COLO668 (cell line): ENCODE results near the gene ATG10.
"Not testable (repeated sequence)": the region's sequence is repeated elsewhere in the genome, so short reads cannot be mapped to it uniquely, and the experiment has no call there.

Source experiments
- DNase-seq: peaks from one replicate; lab custom pipeline; 2025; ENCODE audit not compliant: unreplicated experiment; lab: John Stamatoyannopoulos, UW

Gene ATG10

GRCh38 chr5:82109013-82109412 lies 137.2 kb downstream of the ATG10 start:
- DNase-seq, result no peak

- DNase-seq, result not testable (repeated sequence)
Measured at GRCh38 chr5:82109915-82110314, 138.1 kb downstream of the ATG10 start.

DNA sequence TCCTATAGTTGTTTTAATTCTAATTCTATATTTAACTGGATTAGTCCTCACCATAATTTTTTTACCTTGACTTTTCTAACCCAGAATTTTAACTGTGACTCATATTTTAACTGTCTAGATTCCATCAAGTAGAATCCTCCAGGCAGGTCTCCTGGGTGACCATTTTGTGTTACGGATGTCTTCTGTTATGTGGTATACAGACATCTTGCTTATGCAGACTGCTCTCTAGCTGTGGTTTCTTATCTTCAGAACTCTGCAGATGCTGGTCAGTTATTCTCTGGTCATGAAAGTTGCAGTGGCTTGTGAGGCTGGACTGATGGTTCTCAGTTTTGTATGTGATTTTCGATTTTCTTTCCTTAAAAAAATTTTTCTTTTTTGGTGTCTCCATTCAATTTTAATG lies 139.4 kb downstream of the ATG10 start:
- DNase-seq, result no peak

DNA sequence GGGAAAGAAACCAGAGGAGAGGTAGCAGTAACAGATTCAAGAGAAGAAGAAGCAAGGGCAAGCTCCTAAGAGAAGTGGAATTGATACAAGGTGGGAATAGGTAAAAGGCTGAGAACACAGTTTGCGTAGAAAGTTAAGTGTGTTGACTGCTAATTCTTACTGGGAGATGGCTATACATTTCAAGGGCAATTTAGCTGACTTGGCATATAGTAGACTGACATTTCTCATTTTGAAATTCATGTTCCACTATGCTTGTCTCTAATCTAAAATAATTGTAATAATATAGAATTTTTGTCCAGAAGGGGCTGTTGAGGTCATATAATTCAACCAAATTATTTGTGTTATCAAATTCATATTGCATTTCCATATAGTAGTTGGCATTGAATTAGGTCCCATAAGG lies 144.0 kb downstream of the ATG10 start:
- no peak for DNase-seq

GRCh38 chr5:82119889-82120288 lies 148.1 kb downstream of the ATG10 start:
- DNase-seq, result no peak

- no peak for DNase-seq
Measured at GRCh38 chr5:82129723-82130285, 158.0 kb downstream of the ATG10 start.

GRCh38 chr5:82130602-82131001 lies 158.8 kb downstream of the ATG10 start:
- no peak for DNase-seq

- no peak for DNase-seq
Measured at GRCh38 chr5:82137205-82137604, 165.4 kb downstream of the ATG10 start.

DNA sequence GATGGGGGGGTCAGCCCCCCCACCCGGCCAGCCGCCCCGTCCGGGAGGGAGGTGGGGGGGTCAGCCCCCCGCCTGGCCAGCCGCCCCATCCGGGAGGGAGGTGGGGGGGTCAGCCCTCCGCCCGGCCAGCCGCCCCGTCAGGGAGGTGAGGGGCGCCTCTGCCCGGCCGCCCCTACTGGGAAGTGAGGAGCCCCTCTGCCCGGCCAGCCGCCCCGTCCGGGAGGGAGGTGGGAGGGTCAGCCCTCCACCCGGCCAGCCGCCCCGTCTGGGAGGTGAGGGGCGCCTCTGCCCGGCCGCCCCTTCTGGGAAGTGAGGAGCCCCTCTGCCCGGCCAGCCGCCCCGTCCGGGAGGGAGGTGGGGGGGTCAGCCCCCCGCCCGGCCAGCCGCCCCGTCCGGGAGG lies 168.0 kb downstream of the ATG10 start:
- DNase-seq, result not testable (repeated sequence)

DNA sequence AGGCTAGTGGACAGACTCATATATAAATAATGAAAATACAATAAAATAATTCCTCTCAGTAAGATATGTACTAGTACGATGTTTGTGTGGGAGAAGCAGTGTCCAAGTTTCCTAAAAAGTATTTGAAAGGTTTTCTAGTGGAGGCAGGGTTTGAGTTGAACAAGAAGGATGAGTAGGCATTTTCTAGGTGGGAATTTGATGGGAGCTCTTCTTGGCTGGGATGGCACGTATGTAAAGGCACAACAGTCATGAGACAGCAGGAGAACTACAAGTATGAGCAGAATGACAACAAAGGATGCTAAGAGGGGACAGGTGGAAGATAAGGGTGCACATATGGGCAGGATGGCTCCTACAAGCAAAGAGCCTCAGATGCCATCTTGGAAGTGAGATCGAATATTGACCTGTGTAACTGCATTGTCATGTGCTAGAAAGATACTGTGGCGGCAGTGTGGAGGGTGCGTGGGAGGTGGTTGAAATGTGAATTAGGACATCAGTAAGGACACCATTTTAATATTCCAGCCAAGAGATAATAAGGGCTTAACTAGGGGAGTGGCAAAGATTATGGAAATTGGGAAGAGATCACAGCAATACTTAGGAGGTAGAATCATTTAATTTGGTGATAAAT lies 170.5 kb downstream of the ATG10 start:
- DNase-seq, result no peak

DNA sequence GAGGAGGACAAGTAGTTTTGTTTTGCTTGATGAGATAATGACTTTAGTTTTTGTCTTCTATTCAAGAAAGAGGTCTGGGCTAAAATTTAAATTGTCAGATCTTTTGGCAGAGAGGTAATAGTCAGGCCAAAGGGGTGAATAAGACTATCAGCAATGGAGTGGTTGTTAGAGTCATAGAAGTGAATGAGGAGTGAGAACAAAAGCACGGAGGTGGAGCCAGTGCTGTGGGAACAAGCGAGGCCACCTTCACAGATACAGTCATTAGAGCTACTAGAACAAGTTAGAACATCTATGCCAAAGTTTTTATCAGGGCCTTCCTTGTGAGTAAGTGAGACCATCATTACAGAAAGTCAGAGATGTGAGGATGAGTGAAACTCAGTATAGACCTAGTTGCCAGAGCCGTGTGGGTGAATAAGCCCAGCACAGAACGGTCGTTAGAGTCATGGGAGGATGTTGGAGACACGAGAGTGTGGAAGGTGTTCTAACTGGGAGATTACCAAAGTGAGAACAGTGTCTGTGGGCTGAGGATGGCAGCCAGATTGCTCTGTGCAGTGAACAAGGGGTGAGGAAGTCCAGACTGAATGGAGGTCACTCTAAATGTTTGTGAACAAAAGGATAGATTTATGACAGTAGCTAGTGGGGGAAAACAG lies 171.2 kb downstream of the ATG10 start:
- DNase-seq, result no peak

DNA sequence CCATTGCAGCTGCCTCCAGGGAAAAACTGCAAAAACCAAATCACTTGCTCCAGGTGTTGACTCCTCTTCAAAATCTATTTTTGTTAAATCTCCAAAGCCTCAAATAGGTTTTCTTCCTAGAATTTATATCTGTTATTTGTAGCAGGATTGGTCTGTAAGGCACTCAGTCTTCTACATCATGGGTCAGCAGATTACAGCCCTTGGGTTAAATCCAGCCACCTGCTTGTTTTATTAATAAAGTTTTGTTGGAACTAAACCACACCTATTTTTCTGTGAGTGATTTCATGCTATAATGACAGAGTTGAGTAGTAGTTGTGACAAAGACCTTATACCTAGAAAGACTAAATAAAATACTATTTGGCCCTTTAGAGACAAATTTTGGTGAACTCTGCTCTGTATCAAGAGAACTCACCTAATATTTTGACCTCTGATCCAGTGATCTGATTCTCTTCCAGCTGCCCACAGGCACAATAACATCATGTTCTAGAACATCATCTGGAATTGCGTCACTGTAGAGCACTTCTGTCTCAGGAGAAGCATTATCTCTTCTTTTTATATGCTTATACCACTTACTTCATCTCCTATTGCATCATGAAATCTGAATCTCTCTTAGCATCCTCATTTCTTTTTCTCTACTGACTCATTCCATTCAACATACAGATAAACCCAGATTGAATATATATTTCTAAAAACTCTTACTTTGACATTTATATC lies 176.2 kb downstream of the ATG10 start:
- no peak for DNase-seq

DNA sequence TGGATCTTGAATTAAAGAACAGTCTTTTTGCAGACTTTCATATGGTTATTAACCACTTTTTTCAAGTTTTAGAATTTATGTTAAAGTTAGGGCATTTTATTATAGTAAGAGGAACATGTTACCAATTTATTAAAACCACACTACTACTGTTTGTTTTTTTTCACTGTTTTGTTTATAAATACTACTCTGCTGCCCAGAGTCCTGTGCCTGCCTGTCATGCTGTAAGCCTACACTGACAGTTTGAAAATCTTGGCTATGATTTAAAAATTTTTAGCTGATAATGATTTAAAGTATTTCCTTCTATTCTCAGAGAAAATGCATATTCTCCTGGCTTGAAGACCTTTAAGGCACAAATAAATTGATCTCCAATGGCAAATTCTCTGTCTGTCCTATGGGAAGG lies 177.6 kb downstream of the ATG10 start:
- DNase-seq, result no peak

- DNase-seq, result no peak
Measured at GRCh38 chr5:82150559-82150958, 178.7 kb downstream of the ATG10 start.

DNA sequence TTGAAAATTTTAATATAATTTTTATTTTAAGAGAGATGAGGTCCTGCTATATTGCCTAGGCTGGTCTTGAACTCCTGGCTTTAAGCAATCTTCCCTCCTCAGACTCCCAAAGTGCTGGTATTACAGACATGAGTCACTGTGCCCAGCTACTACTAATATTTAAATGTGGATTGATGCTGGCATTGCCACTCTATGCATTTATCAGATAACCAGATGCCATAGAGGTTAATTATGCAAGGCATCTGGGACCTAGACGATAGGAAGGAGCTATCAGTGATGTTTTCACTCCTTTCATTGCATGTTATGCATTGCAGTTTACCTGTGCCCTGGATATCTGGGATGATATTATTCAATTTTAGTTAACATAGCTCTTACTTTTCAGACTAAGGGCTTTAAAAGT lies 179.4 kb downstream of the ATG10 start:
- no peak for DNase-seq

GRCh38 chr5:82151662-82152061 lies 179.8 kb downstream of the ATG10 start:
- DNase-seq, result no peak

DNA sequence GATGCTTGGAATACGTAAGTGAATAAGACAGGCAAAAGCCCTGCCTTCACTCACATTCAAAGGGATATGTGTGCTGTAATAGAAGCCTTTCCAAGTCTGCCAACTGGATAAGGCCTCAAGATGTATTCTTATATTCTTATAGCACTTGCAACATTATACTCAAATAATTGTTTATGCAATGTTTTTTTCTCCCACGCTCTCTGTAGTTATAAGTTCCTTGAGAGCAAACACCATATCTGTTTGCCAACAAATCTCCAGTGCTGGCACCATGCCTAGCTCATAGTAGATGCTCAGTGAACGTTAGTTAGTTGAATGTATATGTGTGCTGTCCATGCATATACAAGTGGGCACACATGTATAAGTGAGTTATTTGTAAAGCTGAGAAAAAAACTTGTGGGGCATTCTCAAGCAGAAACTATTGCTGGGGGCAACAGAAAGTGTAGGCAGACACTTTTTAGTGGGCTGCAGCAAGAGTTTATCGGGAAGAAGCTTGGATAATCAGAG lies 181.2 kb downstream of the ATG10 start:
- no peak for DNase-seq

- no peak for DNase-seq
Measured at GRCh38 chr5:82154776-82155175, 183.0 kb downstream of the ATG10 start.

GRCh38 chr5:82155305-82155704 lies 183.5 kb downstream of the ATG10 start:
- DNase-seq, result no peak

GRCh38 chr5:82156874-82157273 lies 185.1 kb downstream of the ATG10 start:
- DNase-seq, result no peak

- no peak for DNase-seq
Measured at GRCh38 chr5:82158755-82159413, 187.1 kb downstream of the ATG10 start.
